ENCODE data around the gene ANO1. TPM values are rescaled to one million over a fixed set of nuclear protein-coding genes. Genes with fewer than 3 reads are reported as not detected.

Gene ANO1
- total RNA-seq, 2 experiments from 2014 or later: not detected

GRCh38 chr11:70097783-70098563 lies 19.9 kb downstream of the ANO1 start:
- DNase-seq: no peak
- Mint-ChIP-seq H3K4me3 (no peak overlapping the region), H3K36me3 (ENCODE audit: low read depth) (no peaks in the 10 kb centered on the region), H3K27me3 (ENCODE audit: low read depth) (no peaks in the 10 kb centered on the region), H3K4me1 (ENCODE audit: low read depth) (no peaks in the 10 kb centered on the region), H3K27ac (no peak overlapping the region), H3K9me3 (no peaks in the 10 kb centered on the region)
- intact Hi-C loops (cut with micrococcal nuclease): loop anchor here (10.0 kb wide), 1 partner anchor 97 kb away; no protein-coding TSS in a partner anchor
- CTCF ChIA-PET: no interaction called here

GRCh38 chr11:70098936-70099335 lies 20.8 kb downstream of the ANO1 start:
- no peaks in the 10 kb centered on the region for H3K4me1 Mint-ChIP-seq (ENCODE audit: low read depth)
- no peak for DNase-seq
- intact Hi-C loops (cut with micrococcal nuclease): loop anchor here (10.0 kb wide), 1 partner anchor 96 kb away; no protein-coding TSS in a partner anchor
- H3K27ac Mint-ChIP-seq: no peak overlapping the region
- H3K27me3 Mint-ChIP-seq (ENCODE audit: low read depth): peaks cover 2% of the 10 kb centered on the region
- CTCF ChIA-PET: no interaction called here
- no peak overlapping the region for H3K4me3 Mint-ChIP-seq
- no peaks in the 10 kb centered on the region for H3K9me3 Mint-ChIP-seq
- no peaks in the 10 kb centered on the region for H3K36me3 Mint-ChIP-seq (ENCODE audit: low read depth)

- no peaks in the 10 kb centered on the region for H3K36me3 Mint-ChIP-seq (ENCODE audit: low read depth)
- no peak for DNase-seq
- CTCF ChIA-PET: no interaction called here
- H3K27ac Mint-ChIP-seq: no peak overlapping the region
- intact Hi-C loops (cut with micrococcal nuclease): loop anchor here (10.0 kb wide), 1 partner anchor 95 kb away; no protein-coding TSS in a partner anchor
- peaks cover 4% of the 10 kb centered on the region for H3K27me3 Mint-ChIP-seq (ENCODE audit: low read depth)
- H3K9me3 Mint-ChIP-seq: no peaks in the 10 kb centered on the region
- H3K4me1 Mint-ChIP-seq (ENCODE audit: low read depth): no peaks in the 10 kb centered on the region
- H3K4me3 Mint-ChIP-seq: no peak overlapping the region
These were observed 21.6 kb downstream of the ANO1 start for GRCh38 chr11:70099578-70100279.

GRCh38 chr11:70100280-70100603 lies 22.1 kb downstream of the ANO1 start:
- H3K36me3 Mint-ChIP-seq (ENCODE audit: low read depth): no peaks in the 10 kb centered on the region
- H3K9me3 Mint-ChIP-seq: no peaks in the 10 kb centered on the region
- no peak overlapping the region for H3K4me3 Mint-ChIP-seq
- CTCF ChIA-PET: no interaction called here
- H3K4me1 Mint-ChIP-seq (ENCODE audit: low read depth): no peaks in the 10 kb centered on the region
- intact Hi-C loops (cut with micrococcal nuclease): no loop called here
- DNase-seq: no peak
- no peak overlapping the region for H3K27ac Mint-ChIP-seq
- peaks cover 4% of the 10 kb centered on the region for H3K27me3 Mint-ChIP-seq (ENCODE audit: low read depth)

GRCh38 chr11:70100791-70101190 lies 22.7 kb downstream of the ANO1 start:
- no peaks in the 10 kb centered on the region for H3K9me3 Mint-ChIP-seq
- intact Hi-C loops (cut with micrococcal nuclease): no loop called here
- H3K4me3 Mint-ChIP-seq: no peak overlapping the region
- CTCF ChIA-PET: no interaction called here
- DNase-seq: no peak
- H3K27me3 Mint-ChIP-seq (ENCODE audit: low read depth): peaks cover 4% of the 10 kb centered on the region
- no peak overlapping the region for H3K27ac Mint-ChIP-seq
- no peaks in the 10 kb centered on the region for H3K36me3 Mint-ChIP-seq (ENCODE audit: low read depth)
- H3K4me1 Mint-ChIP-seq (ENCODE audit: low read depth): no peaks in the 10 kb centered on the region

- intact Hi-C loops (cut with micrococcal nuclease): no loop called here
- peaks cover 4% of the 10 kb centered on the region for H3K27me3 Mint-ChIP-seq (ENCODE audit: low read depth)
- H3K9me3 Mint-ChIP-seq: no peaks in the 10 kb centered on the region
- no peaks in the 10 kb centered on the region for H3K4me1 Mint-ChIP-seq (ENCODE audit: low read depth)
- H3K27ac Mint-ChIP-seq: no peak overlapping the region
- H3K4me3 Mint-ChIP-seq: no peak overlapping the region
- no peaks in the 10 kb centered on the region for H3K36me3 Mint-ChIP-seq (ENCODE audit: low read depth)
- DNase-seq: no peak
- CTCF ChIA-PET: no interaction called here
These were observed 25.3 kb downstream of the ANO1 start for GRCh38 chr11:70103256-70103975.

GRCh38 chr11:70104419-70104818 lies 26.3 kb downstream of the ANO1 start:
- intact Hi-C loops (cut with micrococcal nuclease): no loop called here
- Mint-ChIP-seq H3K36me3 (ENCODE audit: low read depth) (no peaks in the 10 kb centered on the region), H3K4me3 (no peak overlapping the region), H3K9me3 (no peaks in the 10 kb centered on the region), H3K27ac (no peak overlapping the region), H3K4me1 (ENCODE audit: low read depth) (no peaks in the 10 kb centered on the region), H3K27me3 (ENCODE audit: low read depth) (peaks cover 4% of the 10 kb centered on the region)
- DNase-seq: no peak
- CTCF ChIA-PET: no interaction called here

- intact Hi-C loops (cut with micrococcal nuclease): no loop called here
These were observed 26.8 kb downstream of the ANO1 start for GRCh38 chr11:70104961-70105360.

GRCh38 chr11:70105369-70105754 lies 27.2 kb downstream of the ANO1 start:
- no peak overlapping the region for H3K27ac Mint-ChIP-seq
- intact Hi-C loops (cut with micrococcal nuclease): no loop called here
- H3K27me3 Mint-ChIP-seq (ENCODE audit: low read depth): peaks cover 4% of the 10 kb centered on the region
- H3K4me3 Mint-ChIP-seq: no peak overlapping the region
- no peak for DNase-seq
- no peaks in the 10 kb centered on the region for H3K36me3 Mint-ChIP-seq (ENCODE audit: low read depth)
- H3K4me1 Mint-ChIP-seq (ENCODE audit: low read depth): no peaks in the 10 kb centered on the region
- H3K9me3 Mint-ChIP-seq: no peaks in the 10 kb centered on the region
- CTCF ChIA-PET: no interaction called here

More at GRCh38 chr11:70104961-70105360, 26.8 kb downstream of the ANO1 start:
- no peaks in the 10 kb centered on the region for H3K4me1 Mint-ChIP-seq (ENCODE audit: low read depth)
- H3K36me3 Mint-ChIP-seq (ENCODE audit: low read depth): no peaks in the 10 kb centered on the region
- CTCF ChIA-PET: no interaction called here
- H3K27me3 Mint-ChIP-seq (ENCODE audit: low read depth): peaks cover 4% of the 10 kb centered on the region
- DNase-seq: no peak
- no peak overlapping the region for H3K27ac Mint-ChIP-seq
- H3K9me3 Mint-ChIP-seq: no peaks in the 10 kb centered on the region
- H3K4me3 Mint-ChIP-seq: no peak overlapping the region

GRCh38 chr11:70105755-70106571 lies 27.8 kb downstream of the ANO1 start:
- intact Hi-C loops (cut with micrococcal nuclease): no loop called here
- no peaks in the 10 kb centered on the region for H3K36me3 Mint-ChIP-seq (ENCODE audit: low read depth)
- no peak overlapping the region for H3K4me3 Mint-ChIP-seq
- no peak for DNase-seq
- no peak overlapping the region for H3K27ac Mint-ChIP-seq
- no peaks in the 10 kb centered on the region for H3K4me1 Mint-ChIP-seq (ENCODE audit: low read depth)
- H3K27me3 Mint-ChIP-seq (ENCODE audit: low read depth): peaks cover 6% of the 10 kb centered on the region
- H3K9me3 Mint-ChIP-seq: no peaks in the 10 kb centered on the region
- CTCF ChIA-PET: no interaction called here

- Mint-ChIP-seq H3K9me3 (no peaks in the 10 kb centered on the region), H3K4me1 (ENCODE audit: low read depth) (peaks cover 6% of the 10 kb centered on the region), H3K4me3 (no peak overlapping the region), H3K27me3 (ENCODE audit: low read depth) (peaks cover 13% of the 10 kb centered on the region), H3K36me3 (ENCODE audit: low read depth) (no peaks in the 10 kb centered on the region), H3K27ac (no peak overlapping the region)
- DNase-seq: no peak
- CTCF ChIA-PET: interaction anchor here (0.6 kb wide), 1 partner anchor 36 kb away, joined by 3 read pairs; no protein-coding TSS in a partner anchor
- intact Hi-C loops (cut with micrococcal nuclease): no loop called here
These were observed 28.6 kb downstream of the ANO1 start for GRCh38 chr11:70106757-70107156.

- Mint-ChIP-seq H3K9me3 (no peaks in the 10 kb centered on the region), H3K27ac (no peak overlapping the region), H3K27me3 (ENCODE audit: low read depth) (peaks cover 13% of the 10 kb centered on the region), H3K4me1 (ENCODE audit: low read depth) (peaks cover 9% of the 10 kb centered on the region), H3K4me3 (no peak overlapping the region), H3K36me3 (ENCODE audit: low read depth) (no peaks in the 10 kb centered on the region)
- intact Hi-C loops (cut with micrococcal nuclease): no loop called here
- CTCF ChIA-PET: interaction anchor here (0.6 kb wide), 1 partner anchor 36 kb away, joined by 3 read pairs; no protein-coding TSS in a partner anchor
- DNase-seq: no peak
These were observed 29.1 kb downstream of the ANO1 start for GRCh38 chr11:70107191-70107590.

Data from activated naive CD4-positive, alpha-beta T cell treated with anti-CD3 and anti-CD28 coated beads for 36 hours (primary cell).